HG02588 (cell line): ENCODE measurements around the gene PITX3.

Source experiments
- ATAC-seq: cut with Tn5 transposase; IDR thresholded peaks from one replicate; pipeline ENCODE4 v1.9.1; 2021; ENCODE audit warnings: mild to moderate bottlenecking, moderate library complexity; ENCODE audit not compliant: unreplicated experiment

The PITX3 gene

DNA sequence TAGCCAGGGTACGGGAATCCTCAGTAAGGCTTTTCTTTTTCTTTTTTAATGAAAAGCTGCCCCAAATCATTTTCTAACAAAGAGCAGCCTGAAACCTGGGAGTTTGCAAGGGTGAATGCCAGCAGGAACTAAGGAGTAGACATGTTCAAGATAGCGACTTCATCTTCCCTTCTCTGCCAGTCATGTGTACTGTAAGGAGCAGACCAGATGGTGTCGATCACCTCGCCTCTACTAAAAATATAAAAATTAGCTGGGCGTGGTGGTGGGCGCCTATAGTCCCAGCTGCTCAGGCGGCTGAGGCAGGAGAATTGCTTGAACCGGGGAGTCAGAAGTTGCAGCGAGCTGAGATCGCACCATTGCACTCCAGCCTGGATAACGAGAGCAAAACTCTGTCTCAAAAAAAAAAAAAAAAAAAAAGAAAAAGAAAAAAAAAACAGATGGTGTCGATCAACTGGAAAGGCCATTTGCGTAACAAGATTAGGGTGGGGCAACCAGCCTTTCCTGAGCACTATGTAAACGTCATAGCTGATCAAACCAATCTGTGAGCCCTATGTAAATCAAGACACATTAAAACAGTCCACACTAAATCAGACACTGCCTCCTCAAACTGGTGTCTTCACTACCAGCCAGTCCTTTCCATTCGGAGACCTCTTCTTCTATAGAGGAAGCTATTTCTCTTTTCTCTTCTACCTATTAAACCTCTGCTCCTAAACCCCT is 55.3 kb downstream of the PITX3 start:
- ATAC-seq = no peak

- no peak for ATAC-seq
These were observed 56.0 kb downstream of the PITX3 start for GRCh38 chr10:102185272-102185671.

DNA sequence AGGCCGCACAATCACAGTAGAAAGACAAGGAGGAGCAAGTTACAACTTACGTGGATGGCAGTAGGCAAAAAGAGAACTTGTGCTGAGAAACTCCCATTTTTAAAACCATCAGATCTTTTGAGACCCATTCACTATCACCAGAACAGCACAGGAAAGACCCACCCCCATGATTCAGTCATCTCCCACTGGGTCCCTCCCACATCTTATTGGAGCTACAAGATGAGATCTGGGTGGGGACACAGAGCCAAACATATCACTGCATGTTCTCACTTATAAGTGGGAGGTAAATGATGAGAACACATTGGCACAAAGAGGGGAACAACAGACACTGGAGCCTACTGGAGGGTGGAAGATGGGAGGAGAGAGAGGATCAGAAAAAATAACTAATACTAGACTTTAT is 56.7 kb downstream of the PITX3 start:
- ATAC-seq = no peak
